PC-9 (cell line): ENCODE measurements around the gene CACNA1E. TPM values are rescaled to one million over a fixed set of nuclear protein-coding genes. Genes with fewer than 3 reads are reported as not detected.

Experiments
- BruUV-seq: library from RNA; stranded (reverse); fragments of 400-500 nt; replicated peaks from 2 replicates; lab custom pipeline; 2021; lab: Mats Ljungman, UMichigan
- CTCF ChIA-PET: fragments of 300-600 bp; sonication (Branson Sonifier 250); formaldehyde crosslinking; loops from one replicate; lab custom pipeline; 2022; ENCODE audit warnings: antibody characterized with exemption; lab: Charles Lee
- POLR2A ChIA-PET: fragments of 300-600 bp; sonication (Branson Sonifier 250); formaldehyde crosslinking; loops from one replicate; lab custom pipeline; 2022; ENCODE audit warnings: antibody characterized with exemption; ENCODE audit not compliant: unreplicated experiment; lab: Charles Lee
- DNase-seq, 2 experiments: peaks; one replicate each; pipeline versions ENCODE4 v3.0.0 to v3.0.0-alpha.2; 2015 to 2022; ENCODE audit warnings: mixed read lengths in 1 of 2
- H2AFZ ChIP-seq: fragments of 200-600 bp; sonication (generic); 2 replicates; pipeline ENCODE4 v1.8.1; 2017; ENCODE audit warnings: antibody characterized with exemption
- H3F3A ChIP-seq: fragments of 200-600 bp; sonication (generic); 2 replicates; pipeline ENCODE4 v1.8.1; 2017; ENCODE audit warnings: antibody characterized with exemption, mild to moderate bottlenecking, low read depth; ENCODE audit not compliant: insufficient read depth
- H3K27ac ChIP-seq: fragments of 200-600 bp; sonication (generic); 2 replicates; pipeline ENCODE4 v1.6.1; 2016; ENCODE audit warnings: mixed run types
- H3K27me3 ChIP-seq: fragments of 200-600 bp; sonication (generic); 2 replicates; pipeline ENCODE4 v1.6.1; 2016; ENCODE audit warnings: low read depth, mixed run types; ENCODE audit not compliant: insufficient read depth
- H3K36me3 ChIP-seq: fragments of 200-600 bp; sonication (generic); 2 replicates; pipeline ENCODE4 v1.6.1; 2016; ENCODE audit warnings: low read depth, mixed run types
- H3K4me1 ChIP-seq: fragments of 200-600 bp; sonication (generic); replicated peaks from 2 replicates; pipeline ENCODE4 v1.6.1; 2016; ENCODE audit warnings: mixed run types; ENCODE audit not compliant: insufficient read depth
- H3K4me2 ChIP-seq: fragments of 200-600 bp; sonication (generic); 2 replicates; pipeline ENCODE4 v1.6.1; 2017; ENCODE audit warnings: mixed run types
- H3K4me3 ChIP-seq: fragments of 200-600 bp; sonication (generic); 2 replicates; pipeline ENCODE4 v1.6.1; 2016; ENCODE audit warnings: mixed run types
- H3K79me2 ChIP-seq: fragments of 200-600 bp; sonication (generic); 2 replicates; pipeline ENCODE4 v1.6.1; 2017; ENCODE audit warnings: low read depth, mixed run types
- H3K9me2 ChIP-seq: fragments of 200-600 bp; sonication (generic); 2 replicates; pipeline ENCODE4 v1.8.1; 2017; ENCODE audit warnings: mild to moderate bottlenecking; ENCODE audit not compliant: insufficient read depth
- H3K9me3 ChIP-seq: fragments of 200-600 bp; sonication (generic); 2 replicates; pipeline ENCODE4 v1.8.1; 2016; ENCODE audit warnings: low read depth; ENCODE audit not compliant: insufficient read depth
- H4K20me1 ChIP-seq: fragments of 200-600 bp; sonication (generic); 2 replicates; pipeline ENCODE4 v1.8.1; 2017; ENCODE audit not compliant: insufficient read depth
- CTCF ChIP-seq: fragments of 200-600 bp; sonication (generic); conservative IDR thresholded peaks from 2 replicates; pipeline ENCODE4 v1.6.1; 2017; ENCODE audit warnings: mixed run types, antibody characterized with exemption, mild to moderate bottlenecking, moderate library complexity
- EZH2 ChIP-seq: fragments of 200-600 bp; sonication (generic); IDR thresholded peaks from 2 replicates; pipeline ENCODE4 v1.8.0; 2017; ENCODE audit warnings: antibody characterized with exemption, low read depth
- intact Hi-C: fragments of 100-400 bp; cut with micrococcal nuclease; formaldehyde crosslinking; loops from one replicate; pipeline ENCODE4 v1.10.0; 2022; ENCODE audit not compliant: unreplicated experiment
- total RNA-seq: library from RNA; stranded (reverse); gene quantifications from 2 replicates; pipeline ENCODE4 v1.2.3, GENCODE V29; 2021

Gene CACNA1E
- total RNA-seq, 1 experiment from 2014 or later: not detected

GRCh38 chr1:181783208-181783607 is 299.9 kb downstream of the CACNA1E start:
- Histone ChIP-seq H3K79me2 (no peaks in the 10 kb centered on the region), H3K4me2 (no peak overlapping the region), H3K9me3 (no peaks in the 10 kb centered on the region), H3K36me3 (no peaks in the 10 kb centered on the region), H3K9me2 (no peaks in the 10 kb centered on the region), H3K27ac (no peak overlapping the region), H2AFZ (no peak overlapping the region), H3K4me1 (no peaks in the 10 kb centered on the region), H3K27me3 (peaks cover 49% of the 10 kb centered on the region), H4K20me1 (no peaks in the 10 kb centered on the region), H3F3A (no peaks in the 10 kb centered on the region), H3K4me3 (no peak overlapping the region)
- TF ChIP-seq CTCF: no peak
- TF ChIP-seq EZH2: no peak
- ChIA-PET POLR2A (no interaction called here), CTCF (no interaction called here)
- DNase-seq: no peak
- intact Hi-C loops: no loop called here
- no TSS peak for BruUV-seq

DNA sequence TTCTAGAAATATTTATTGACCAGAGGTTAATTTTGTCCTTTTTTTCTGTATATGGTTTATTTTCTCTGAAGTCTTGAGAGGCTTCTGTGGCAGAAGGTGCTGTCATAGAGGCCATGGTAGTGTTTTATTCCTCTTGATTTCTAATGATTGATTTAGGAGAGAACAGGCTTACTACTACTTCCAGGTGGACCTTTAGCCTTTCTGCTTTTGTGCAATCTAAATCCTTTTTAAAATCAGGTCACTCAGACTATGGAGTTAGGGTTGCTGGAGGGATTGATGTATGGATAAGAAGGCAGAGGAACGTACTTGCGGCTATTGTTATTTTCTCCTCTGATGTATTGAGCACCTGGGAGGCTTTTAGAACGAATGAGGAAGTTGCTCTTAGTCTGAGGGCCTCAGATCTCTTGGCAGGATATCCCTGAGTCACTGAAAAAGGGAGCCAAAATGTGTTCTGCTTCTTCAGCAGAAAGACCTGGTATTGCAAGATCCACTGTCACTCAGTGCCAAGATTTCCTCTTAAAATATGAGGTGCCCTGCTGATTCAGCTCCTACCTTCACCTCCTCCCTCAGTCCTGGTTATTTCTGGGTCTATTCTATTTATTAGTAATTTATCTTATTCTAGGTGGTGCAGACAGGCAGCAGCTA is 300.8 kb downstream of the CACNA1E start:
- Histone ChIP-seq H3K9me3 (no peaks in the 10 kb centered on the region), H3K4me1 (no peaks in the 10 kb centered on the region), H2AFZ (no peak overlapping the region), H3K79me2 (no peaks in the 10 kb centered on the region), H3F3A (no peaks in the 10 kb centered on the region), H3K27ac (no peak overlapping the region), H3K27me3 (peaks cover 47% of the 10 kb centered on the region), H3K4me3 (no peak overlapping the region), H3K4me2 (no peak overlapping the region), H4K20me1 (no peaks in the 10 kb centered on the region), H3K36me3 (no peaks in the 10 kb centered on the region), H3K9me2 (no peaks in the 10 kb centered on the region)
- no peak for DNase-seq
- ChIA-PET CTCF (no interaction called here), POLR2A (no interaction called here)
- intact Hi-C loops: no loop called here
- TF ChIP-seq CTCF: no peak
- TF ChIP-seq EZH2: no peak
- no TSS peak for BruUV-seq

GRCh38 chr1:181789395-181789794 is 306.1 kb downstream of the CACNA1E start:
- Histone ChIP-seq H4K20me1 (no peaks in the 10 kb centered on the region), H3K4me1 (no peaks in the 10 kb centered on the region), H3K9me2 (no peaks in the 10 kb centered on the region), H3K9me3 (no peaks in the 10 kb centered on the region), H2AFZ (no peak overlapping the region), H3K4me2 (no peak overlapping the region), H3K4me3 (no peak overlapping the region), H3K79me2 (no peaks in the 10 kb centered on the region), H3K27ac (no peak overlapping the region), H3K27me3 (peaks cover 70% of the 10 kb centered on the region), H3F3A (no peaks in the 10 kb centered on the region), H3K36me3 (no peaks in the 10 kb centered on the region)
- no peak for DNase-seq
- no peak for TF ChIP-seq CTCF
- no peak for TF ChIP-seq EZH2
- CTCF ChIA-PET: no interaction called here
- POLR2A ChIA-PET: no interaction called here
- BruUV-seq: no TSS peak
- intact Hi-C loops: no loop called here
